CD4-positive, alpha-beta T cell treated with Interleukin-4 for 4 hours (primary cell): ENCODE data around the gene HDAC1.

ENCODE experiments used
- DNase-seq: peaks from one replicate; pipeline ENCODE4 v3.0.0-alpha.2; 2020

The HDAC1 gene

DNA sequence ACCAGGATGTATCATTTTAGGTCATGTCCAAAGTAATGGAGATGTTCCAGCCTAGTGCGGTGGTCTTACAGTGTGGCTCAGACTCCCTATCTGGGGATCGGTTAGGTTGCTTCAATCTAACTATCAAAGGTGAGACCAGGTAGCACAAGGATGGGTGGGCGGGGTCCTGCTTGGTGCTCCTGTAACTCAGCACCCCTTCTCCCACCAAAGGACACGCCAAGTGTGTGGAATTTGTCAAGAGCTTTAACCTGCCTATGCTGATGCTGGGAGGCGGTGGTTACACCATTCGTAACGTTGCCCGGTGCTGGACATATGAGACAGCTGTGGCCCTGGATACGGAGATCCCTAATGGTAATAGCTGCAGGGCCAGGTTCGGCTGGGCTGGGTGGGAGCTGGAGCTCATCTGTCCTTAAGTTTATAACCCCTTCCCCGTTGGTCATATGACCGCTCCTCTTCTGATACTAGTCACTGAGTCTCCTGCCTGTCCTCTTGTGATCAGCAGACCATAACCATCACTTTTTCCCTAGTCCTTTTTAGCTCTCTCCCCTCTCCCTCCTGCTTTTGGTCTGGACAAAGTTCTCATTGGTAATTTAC, 38.8 kb downstream of the HDAC1 start:
- no peak for DNase-seq

- no peak for DNase-seq
Measured at GRCh38 chr1:32331549-32331948, 39.7 kb downstream of the HDAC1 start.

- no peak for DNase-seq
Measured at GRCh38 chr1:32332290-32333079, 40.6 kb downstream of the HDAC1 start.

DNA sequence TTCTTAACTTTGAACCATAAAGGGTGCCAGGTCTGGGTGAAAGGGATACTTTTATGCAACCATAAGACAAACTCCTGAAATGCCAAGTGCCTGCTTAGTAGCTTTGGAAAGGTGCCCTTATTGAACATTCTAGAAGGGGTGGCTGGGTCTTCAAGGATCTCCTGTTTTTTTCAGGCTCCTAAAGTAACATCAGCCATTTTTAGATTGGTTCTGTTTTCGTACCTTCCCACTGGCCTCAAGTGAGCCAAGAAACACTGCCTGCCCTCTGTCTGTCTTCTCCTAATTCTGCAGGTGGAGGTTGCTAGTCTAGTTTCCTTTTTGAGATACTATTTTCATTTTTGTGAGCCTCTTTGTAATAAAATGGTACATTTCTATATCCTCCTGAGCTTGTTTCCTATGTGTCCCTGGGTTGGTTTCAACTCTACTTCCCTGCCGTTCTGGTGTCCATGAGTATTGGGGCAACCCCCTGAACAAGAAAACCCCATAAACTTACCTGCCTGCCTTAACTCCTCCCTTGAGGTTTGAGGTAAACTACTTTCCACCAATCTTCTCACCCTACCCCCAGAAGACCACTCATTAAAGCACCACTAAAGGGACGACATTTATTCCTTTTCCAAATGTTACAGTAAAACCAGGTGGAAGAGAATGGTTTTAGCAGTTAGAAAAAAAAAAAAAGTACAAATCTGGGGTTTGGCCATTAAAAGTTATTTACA, 41.5 kb downstream of the HDAC1 start:
- no peak for DNase-seq

GRCh38 chr1:32334274-32334861, 42.5 kb downstream of the HDAC1 start:
- DNase-seq, result no peak

GRCh38 chr1:32334864-32335534, 43.1 kb downstream of the HDAC1 start:
- peak; percentile 56 for DNase-seq

GRCh38 chr1:32335535-32335789, 43.6 kb downstream of the HDAC1 start:
- DNase-seq, result no peak

DNA sequence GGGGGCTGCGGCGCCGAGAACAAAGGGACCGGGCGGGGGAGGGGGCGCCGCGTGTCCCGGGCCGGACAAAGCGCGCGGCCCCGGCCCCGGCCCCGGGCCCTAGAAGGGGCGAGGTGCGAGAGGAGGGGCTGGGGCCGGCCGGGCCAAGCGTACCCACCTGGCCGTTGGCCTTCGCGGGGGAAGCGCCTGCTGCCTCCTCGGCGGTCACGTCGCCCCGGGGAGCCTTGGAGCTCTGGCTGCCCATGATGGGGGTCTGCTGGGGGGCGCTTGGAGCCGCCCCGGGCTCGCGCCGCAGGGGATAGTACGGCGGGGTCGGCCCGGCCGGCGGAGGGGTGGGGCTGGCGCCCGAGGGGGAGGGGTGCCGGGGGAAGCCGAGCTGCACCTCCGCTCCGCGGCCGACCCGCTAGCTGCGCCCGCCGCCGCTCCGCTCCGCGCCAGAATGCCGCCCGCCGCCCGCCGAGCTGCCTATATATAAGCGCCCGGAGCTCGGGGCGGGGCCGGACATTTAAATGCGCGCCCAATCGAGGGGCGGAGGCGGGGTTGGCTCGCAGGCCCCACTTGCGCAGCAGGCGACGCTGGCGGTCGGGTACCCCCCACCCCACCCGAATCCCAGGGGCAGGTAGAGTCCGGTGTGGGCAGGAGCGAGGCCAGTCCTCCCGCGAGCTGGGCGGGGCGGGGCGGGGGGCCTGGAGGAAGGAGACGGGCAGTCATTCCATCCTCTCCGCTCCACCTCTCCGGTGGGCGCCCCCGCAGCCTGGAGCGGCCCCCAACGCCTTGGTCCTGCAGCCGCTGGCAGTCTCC, 44.1 kb downstream of the HDAC1 start, which contains the start of gene MARCKSL1:
Gene MARCKSL1, minus strand, starts transcription at position 444 of the 801 bp plus-strand sequence. Its CDS starts 200 bp downstream, at position 244.
- peak; percentile 81 for DNase-seq

DNA sequence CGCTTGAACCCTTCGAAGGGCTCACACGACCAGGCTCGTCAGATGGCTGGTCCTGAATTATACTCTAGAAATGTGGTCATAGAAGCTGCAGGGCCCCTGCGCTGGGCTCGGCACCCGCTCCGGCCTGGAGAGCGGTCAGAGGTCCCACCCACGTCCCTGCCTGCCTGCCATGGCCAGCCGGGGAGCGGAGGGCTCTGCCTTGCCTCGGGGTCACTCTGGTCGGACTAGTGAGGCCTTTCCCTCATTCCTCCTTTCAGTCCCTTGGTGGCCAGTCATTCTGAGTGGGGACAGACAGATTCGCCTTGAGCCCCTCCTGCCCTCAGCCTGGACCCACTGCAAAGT, 44.7 kb downstream of the HDAC1 start:
- DNase-seq, result no peak

- peak; percentile 77 for DNase-seq
Measured at GRCh38 chr1:32336963-32337675, 45.2 kb downstream of the HDAC1 start.

GRCh38 chr1:32337855-32338636, 46.2 kb downstream of the HDAC1 start:
- DNase-seq, result peak; percentile 37

DNA sequence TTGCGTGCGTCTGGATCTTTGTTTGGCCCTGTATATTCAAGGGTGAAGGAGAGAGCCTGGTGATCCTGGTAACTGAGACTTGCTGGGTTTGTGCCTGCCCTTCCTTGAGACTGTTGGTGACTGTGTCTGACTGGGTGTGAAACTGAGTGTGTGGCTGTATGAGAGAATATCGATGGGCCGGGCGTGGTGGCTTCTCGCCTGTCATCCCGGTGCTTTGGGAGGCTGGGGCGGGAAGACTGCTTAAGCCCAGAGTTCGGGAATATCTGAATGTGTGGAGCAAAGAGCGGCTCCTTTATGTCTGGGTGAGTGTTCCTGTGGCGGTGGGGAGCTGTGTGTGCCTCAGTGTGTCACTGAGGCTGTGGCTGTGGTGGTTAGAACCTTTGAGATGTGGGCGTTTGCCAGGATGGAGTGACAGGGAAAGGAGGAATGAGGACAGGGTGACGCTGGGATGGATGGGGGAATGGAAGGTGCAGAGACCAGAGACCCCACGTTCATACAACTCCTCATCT, 46.8 kb downstream of the HDAC1 start:
- DNase-seq, result no peak

DNA sequence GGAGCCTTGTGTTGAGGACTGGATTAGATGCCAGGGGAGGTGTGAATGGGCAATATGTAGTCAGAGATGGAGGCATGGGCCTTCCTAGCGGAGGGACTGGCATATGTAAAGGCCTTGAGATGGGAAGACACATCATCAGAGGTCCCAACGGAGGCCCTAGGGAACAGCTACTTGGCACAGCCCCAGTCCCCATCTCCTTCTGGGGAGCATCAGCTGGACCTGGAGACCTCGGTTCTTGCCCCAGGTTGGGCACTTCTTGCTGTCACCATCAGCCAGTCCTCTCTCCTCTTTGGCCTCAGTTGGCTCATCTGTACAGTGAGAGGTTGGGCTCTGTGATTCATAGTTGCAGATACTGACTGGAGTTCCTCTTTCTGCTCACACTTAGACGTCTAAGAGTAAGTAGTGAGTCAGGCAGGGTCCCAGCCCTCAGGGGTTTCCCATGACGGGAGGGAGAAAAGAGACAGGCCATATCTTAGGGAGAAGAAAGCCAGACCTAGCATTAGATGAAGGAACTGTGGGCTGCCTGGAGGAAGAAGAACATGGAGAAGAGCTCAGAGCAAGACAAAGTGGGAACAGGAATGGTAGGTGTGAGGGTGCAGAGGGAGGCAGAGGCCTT, 47.6 kb downstream of the HDAC1 start:
- no peak for DNase-seq

GRCh38 chr1:32341186-32341757, 49.4 kb downstream of the HDAC1 start:
- no peak for DNase-seq

- DNase-seq, result no peak
Measured at GRCh38 chr1:32341971-32342370, 50.1 kb downstream of the HDAC1 start.

DNA sequence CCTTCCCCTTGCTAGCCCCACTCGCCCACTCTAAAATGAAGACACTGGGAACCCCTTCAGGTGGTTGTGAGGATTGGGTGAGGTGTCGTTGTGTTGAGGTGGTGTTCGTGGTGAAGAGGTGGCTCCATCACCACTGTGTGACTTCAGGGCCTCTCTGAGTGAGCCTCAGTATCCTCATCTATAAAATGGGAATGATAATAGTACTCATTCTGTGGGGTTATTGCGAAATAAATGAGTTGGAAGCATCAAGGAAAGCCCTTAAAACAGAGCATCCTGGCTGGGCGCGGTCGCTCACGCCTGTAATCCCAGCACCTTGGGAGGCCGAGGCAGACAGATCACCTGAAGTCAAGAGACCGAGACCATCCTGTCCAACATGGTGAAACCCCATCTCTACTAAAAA, 50.8 kb downstream of the HDAC1 start:
- DNase-seq, result no peak

GRCh38 chr1:32345289-32345827, 53.5 kb downstream of the HDAC1 start:
- no peak for DNase-seq

DNA sequence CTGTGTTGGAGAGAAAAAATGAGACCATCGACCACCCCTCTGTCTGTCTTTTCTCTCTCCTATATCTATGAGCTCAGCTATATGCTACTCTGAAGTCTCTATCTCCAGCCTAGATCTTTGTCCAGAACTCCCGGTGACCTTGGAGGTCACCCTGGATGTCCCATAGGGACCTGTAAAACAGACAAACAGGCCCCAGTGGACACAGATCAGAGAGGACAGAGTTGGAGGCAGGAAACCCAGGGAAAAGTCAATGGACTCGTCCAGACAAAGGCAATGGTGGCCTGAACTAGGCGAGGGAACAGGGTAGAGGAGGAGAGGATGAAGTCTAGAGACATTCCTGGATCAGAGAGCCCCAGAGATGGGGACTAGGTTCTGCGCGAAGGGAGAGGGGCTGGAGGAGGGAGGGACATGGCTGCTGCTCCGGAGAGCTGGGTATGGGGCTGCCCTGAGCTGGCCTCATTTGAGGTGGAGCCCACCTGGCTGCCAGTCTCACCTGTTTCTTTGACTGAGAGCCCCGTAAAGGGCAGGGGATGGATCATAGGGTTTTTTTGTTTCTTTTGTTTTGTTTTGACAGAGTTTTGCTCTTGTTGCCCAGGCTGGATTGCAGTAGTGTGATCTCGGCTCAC, 54.8 kb downstream of the HDAC1 start:
- DNase-seq, result no peak

DNA sequence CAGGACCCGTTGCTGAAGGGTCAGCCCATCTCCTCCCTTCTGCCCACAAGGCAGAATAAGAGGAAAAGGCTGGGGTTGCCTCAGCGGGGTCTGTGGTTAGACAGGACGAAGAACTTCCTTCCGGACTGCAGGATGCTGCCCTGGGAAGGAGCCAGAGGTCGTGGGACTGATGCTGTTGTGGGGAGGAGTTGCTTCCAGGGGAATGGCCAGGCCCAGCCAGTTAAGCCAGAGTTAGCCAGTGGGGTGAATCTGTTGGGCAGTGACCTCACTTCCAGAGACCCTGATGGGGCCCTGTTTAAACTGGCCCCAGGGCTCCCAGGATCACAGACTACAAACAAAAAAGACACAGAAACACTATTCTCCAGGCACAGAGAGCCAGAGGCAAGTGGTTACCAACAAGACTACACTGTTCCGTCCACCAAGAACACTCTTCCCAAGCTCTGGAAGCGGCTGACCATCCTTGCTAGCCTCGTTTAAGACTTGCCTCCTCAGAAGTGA, 57.4 kb downstream of the HDAC1 start:
- no peak for DNase-seq
